MM.1S (cell line): ENCODE measurements around the gene MGAT5.

Experiments used
- DNase-seq: peaks from one replicate; pipeline ENCODE4 v3.0.0-alpha.2; 2015
- H2AFZ ChIP-seq: fragments of 300-600 bp; sonication (generic); 2 replicates; pipeline ENCODE4 v1.6.0; 2016; ENCODE audit warnings: antibody characterized with exemption, low read length
- H3F3A ChIP-seq: fragments of 300-600 bp; sonication (generic); 2 replicates; pipeline ENCODE4 v1.6.1; 2016; ENCODE audit warnings: mild to moderate bottlenecking, antibody characterized with exemption, low read length, moderate library complexity, mixed read lengths; ENCODE audit not compliant: insufficient read depth
- H3K27ac ChIP-seq: fragments of 300-600 bp; sonication (generic); 2 replicates; pipeline ENCODE4 v1.5.1; 2016; ENCODE audit warnings: mild to moderate bottlenecking, low read length
- H3K27me3 ChIP-seq: fragments of 300-600 bp; sonication (generic); replicated peaks from 2 replicates; pipeline ENCODE4 v1.6.0; 2016; ENCODE audit warnings: low read length; ENCODE audit not compliant: insufficient read depth
- H3K36me3 ChIP-seq: fragments of 300-600 bp; sonication (generic); replicated peaks from 2 replicates; pipeline ENCODE4 v1.6.1; 2016; ENCODE audit warnings: mild to moderate bottlenecking, low read length, mixed read lengths; ENCODE audit not compliant: insufficient read depth
- H3K4me1 ChIP-seq: fragments of 300-600 bp; sonication (generic); 2 replicates; pipeline ENCODE4 v1.6.1; 2016; ENCODE audit warnings: low read length, mixed read lengths
- H3K4me2 ChIP-seq: fragments of 300-600 bp; sonication (generic); 2 replicates; pipeline ENCODE4 v1.6.0; 2016; ENCODE audit warnings: low read depth, low read length
- H3K4me3 ChIP-seq: fragments of 300-600 bp; sonication (generic); 2 replicates; pipeline ENCODE4 v1.5.1; 2016; ENCODE audit warnings: low read length, mixed read lengths
- H3K79me2 ChIP-seq: fragments of 300-600 bp; sonication (generic); 2 replicates; pipeline ENCODE4 v1.6.1; 2016; ENCODE audit warnings: mixed run types, low read length, mixed read lengths
- H3K9ac ChIP-seq: fragments of 300-600 bp; sonication (generic); 2 replicates; pipeline ENCODE4 v1.6.1; 2016; ENCODE audit warnings: low read length, mixed read lengths
- H3K9me2 ChIP-seq: fragments of 300-600 bp; sonication (generic); replicated peaks from 2 replicates; pipeline ENCODE4 v1.6.1; 2016; ENCODE audit warnings: mild to moderate bottlenecking, low read length, mixed read lengths; ENCODE audit not compliant: insufficient read depth
- H3K9me3 ChIP-seq: fragments of 300-600 bp; sonication (generic); replicated peaks from 2 replicates; pipeline ENCODE4 v1.6.1; 2016; ENCODE audit warnings: mild to moderate bottlenecking, low read length, mixed read lengths; ENCODE audit not compliant: insufficient read depth
- H4K20me1 ChIP-seq: fragments of 300-600 bp; sonication (generic); 2 replicates; pipeline ENCODE4 v1.6.1; 2016; ENCODE audit warnings: mild to moderate bottlenecking, low read length, moderate library complexity, mixed read lengths; ENCODE audit not compliant: insufficient read depth
- EZH2 ChIP-seq: fragments of 300-600 bp; sonication (generic); optimal IDR thresholded peaks from 2 replicates; pipeline ENCODE3; 2017; ENCODE audit warnings: low read depth, mild to moderate bottlenecking, antibody characterized with exemption, low read length, mixed read lengths
- EZH2phosphoT487 ChIP-seq: fragments of 300-600 bp; sonication (generic); IDR thresholded peaks from 2 replicates; pipeline ENCODE4 v1.6.1; 2018; ENCODE audit warnings: antibody characterized with exemption, low read length
- TF ChIP-seq, protein P1 (sequence below): fragments of 300-600 bp; sonication (generic); IDR thresholded peaks from 2 replicates; pipeline ENCODE4 v1.5.1; 2016; ENCODE audit warnings: antibody characterized with exemption, low read length, mixed read lengths

The MGAT5 gene

DNA sequence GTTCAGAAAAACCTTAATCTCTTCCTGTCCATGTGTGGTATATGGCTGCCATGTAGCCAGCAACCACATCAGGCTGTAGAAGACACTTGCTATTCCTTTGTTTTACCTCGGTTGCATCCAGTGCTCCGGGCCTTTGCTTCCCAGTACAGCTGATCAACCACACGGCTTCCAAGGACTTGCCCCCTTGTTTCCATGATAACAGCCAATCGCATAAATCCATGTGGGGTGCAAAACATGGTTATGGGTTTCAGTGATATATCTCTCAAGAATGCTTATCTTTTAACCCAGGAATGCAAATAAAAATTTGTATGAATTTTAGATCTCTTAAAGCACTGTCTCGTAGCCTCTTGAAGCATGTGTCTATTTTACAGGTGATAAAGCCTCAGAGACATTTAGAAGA is 118.3 kb downstream of the MGAT5 start:
- Histone ChIP-seq H2AFZ (no peak overlapping the region), H3K79me2 (no peaks in the 10 kb centered on the region)

DNA sequence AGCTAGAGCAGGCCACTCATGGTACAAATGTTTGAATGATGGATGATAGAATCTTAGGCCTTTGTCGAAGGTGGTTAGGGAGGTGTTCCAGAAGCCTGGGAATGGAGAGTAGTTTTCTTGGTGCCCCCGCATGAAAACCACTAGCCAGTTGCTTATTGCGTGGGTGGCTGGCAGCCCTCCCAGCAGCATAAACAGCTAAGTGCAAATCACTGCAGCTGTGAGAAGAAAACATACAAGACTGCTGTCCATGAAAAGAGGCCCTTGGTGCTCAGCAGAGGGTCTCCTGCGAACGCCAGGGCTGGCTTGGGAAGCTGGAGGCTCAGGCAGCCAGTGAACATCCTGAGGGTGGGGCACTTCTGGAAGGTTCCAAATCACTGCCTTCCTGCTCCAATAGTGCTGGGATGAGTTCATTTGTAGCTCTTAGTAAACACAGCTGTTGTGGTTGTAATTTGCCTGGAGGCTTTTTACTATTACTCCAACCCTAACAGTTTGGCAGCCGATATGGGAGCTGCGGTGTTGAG is 118.8 kb downstream of the MGAT5 start:
- Histone ChIP-seq H3F3A (no peaks in the 10 kb centered on the region), H3K4me1 (peaks cover 9% of the 10 kb centered on the region), H3K79me2 (no peaks in the 10 kb centered on the region), H4K20me1 (no peaks in the 10 kb centered on the region), H3K27me3 (no peaks in the 10 kb centered on the region), H3K9me3 (no peaks in the 10 kb centered on the region), H3K9ac (no peak overlapping the region), H3K4me3 (no peak overlapping the region), H3K36me3 (no peaks in the 10 kb centered on the region), H3K9me2 (no peaks in the 10 kb centered on the region), H2AFZ (no peak overlapping the region), H3K4me2 (no peak overlapping the region), H3K27ac (no peak overlapping the region)
- no peak for DNase-seq
- no peak for TF ChIP-seq EZH2
- no peak for TF ChIP-seq EZH2phosphoT487
- TF ChIP-seq, protein P1, sequence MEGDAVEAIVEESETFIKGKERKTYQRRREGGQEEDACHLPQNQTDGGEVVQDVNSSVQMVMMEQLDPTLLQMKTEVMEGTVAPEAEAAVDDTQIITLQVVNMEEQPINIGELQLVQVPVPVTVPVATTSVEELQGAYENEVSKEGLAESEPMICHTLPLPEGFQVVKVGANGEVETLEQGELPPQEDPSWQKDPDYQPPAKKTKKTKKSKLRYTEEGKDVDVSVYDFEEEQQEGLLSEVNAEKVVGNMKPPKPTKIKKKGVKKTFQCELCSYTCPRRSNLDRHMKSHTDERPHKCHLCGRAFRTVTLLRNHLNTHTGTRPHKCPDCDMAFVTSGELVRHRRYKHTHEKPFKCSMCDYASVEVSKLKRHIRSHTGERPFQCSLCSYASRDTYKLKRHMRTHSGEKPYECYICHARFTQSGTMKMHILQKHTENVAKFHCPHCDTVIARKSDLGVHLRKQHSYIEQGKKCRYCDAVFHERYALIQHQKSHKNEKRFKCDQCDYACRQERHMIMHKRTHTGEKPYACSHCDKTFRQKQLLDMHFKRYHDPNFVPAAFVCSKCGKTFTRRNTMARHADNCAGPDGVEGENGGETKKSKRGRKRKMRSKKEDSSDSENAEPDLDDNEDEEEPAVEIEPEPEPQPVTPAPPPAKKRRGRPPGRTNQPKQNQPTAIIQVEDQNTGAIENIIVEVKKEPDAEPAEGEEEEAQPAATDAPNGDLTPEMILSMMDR = no peak

More for the DNA sequence above, 118.3 kb downstream of the MGAT5 start:
- no peak overlapping the region for H3K4me3 ChIP-seq
- no peaks in the 10 kb centered on the region for H3K27me3 ChIP-seq
- no peaks in the 10 kb centered on the region for H3K9me3 ChIP-seq
- TF ChIP-seq, protein P1 = no peak
- TF ChIP-seq EZH2phosphoT487 (no peak), EZH2 (no peak)
- no peak overlapping the region for H3K9ac ChIP-seq
- peaks cover 14% of the 10 kb centered on the region for H3K4me1 ChIP-seq
- H3K36me3 ChIP-seq = no peaks in the 10 kb centered on the region
- no peak overlapping the region for H3K4me2 ChIP-seq
- no peaks in the 10 kb centered on the region for H3K9me2 ChIP-seq
- H3F3A ChIP-seq = no peaks in the 10 kb centered on the region
- no peak for DNase-seq
- no peaks in the 10 kb centered on the region for H4K20me1 ChIP-seq
- H3K27ac ChIP-seq = no peak overlapping the region

DNA sequence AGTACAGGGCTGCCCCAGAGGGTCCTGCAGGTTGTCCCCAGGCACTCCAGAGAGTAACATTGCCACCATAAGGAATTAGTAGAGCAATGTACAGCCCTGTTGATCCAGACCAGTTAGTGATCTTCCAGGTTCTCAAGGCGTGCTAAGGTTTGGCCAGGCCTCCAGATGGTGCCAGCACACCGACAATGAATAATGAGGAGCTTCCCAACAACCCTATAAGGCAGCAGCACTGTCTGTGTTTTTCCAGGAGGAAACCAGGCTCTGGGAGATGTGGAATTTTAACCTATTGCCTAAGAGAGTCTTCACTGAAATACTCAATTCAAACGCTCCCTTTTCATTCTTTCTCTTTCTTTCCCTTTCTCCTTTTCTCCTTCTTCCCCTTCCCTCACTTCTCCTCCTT is 122.1 kb downstream of the MGAT5 start:
- Histone ChIP-seq H3K4me2 (no peak overlapping the region), H3K79me2 (no peaks in the 10 kb centered on the region), H3K9ac (no peak overlapping the region), H3F3A (no peaks in the 10 kb centered on the region), H3K27ac (no peak overlapping the region), H3K4me1 (no peaks in the 10 kb centered on the region), H3K4me3 (no peak overlapping the region), H3K36me3 (no peaks in the 10 kb centered on the region), H3K9me2 (no peaks in the 10 kb centered on the region), H3K9me3 (no peaks in the 10 kb centered on the region), H2AFZ (no peak overlapping the region), H4K20me1 (no peaks in the 10 kb centered on the region), H3K27me3 (no peaks in the 10 kb centered on the region)
- no peak for DNase-seq
- TF ChIP-seq EZH2phosphoT487 = no peak

DNA sequence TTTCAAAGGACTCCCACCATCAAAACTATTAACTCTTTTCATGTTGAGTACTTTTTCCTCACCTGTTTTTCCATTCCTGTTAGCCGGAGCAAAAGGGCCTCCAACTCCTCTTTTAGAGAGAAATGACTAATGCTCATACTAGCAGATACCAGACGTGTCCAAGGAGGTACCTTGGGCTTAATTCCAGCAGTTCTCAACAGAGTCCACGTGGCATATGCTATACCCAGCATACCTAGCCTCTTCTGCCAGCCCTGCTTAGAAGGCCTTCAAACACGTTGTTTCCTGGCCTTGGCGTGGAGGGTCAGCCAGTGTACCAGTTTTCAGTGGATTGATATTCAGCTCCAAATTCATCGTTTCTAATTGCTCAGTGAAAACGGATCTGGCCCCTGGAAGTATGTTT is 123.9 kb downstream of the MGAT5 start:
- Histone ChIP-seq H3K27me3 (no peaks in the 10 kb centered on the region), H3K4me2 (no peak overlapping the region), H3K4me3 (no peak overlapping the region), H3K27ac (no peak overlapping the region), H2AFZ (no peak overlapping the region), H4K20me1 (no peaks in the 10 kb centered on the region), H3K4me1 (no peaks in the 10 kb centered on the region), H3K36me3 (no peaks in the 10 kb centered on the region), H3F3A (no peaks in the 10 kb centered on the region), H3K9me2 (no peaks in the 10 kb centered on the region), H3K9me3 (no peaks in the 10 kb centered on the region), H3K9ac (no peak overlapping the region), H3K79me2 (no peaks in the 10 kb centered on the region)
- DNase-seq = no peak
- TF ChIP-seq EZH2 (no peak), EZH2phosphoT487 (no peak)
- TF ChIP-seq, protein P1 = no peak
